Mesenteric fat pad (tissue), 1 donor: ENCODE results near the gene TNS3. TPM values are rescaled to one million over a fixed set of nuclear protein-coding genes. Genes with fewer than 3 reads are reported as not detected.

Source experiments
- DNase-seq: peaks from one replicate; pipeline ENCODE4 v3.0.0-alpha.2; 2020; ENCODE audit warnings: low spot score
- total RNA-seq: library from RNA; stranded (reverse); fragmentation: NEBNext Ultra II Directional; extraction: Animal tissue kit (Norgen Biotek cat#: 25700); gene quantifications from one replicate; pipeline ENCODE4 v1.2.1, GENCODE V29; 2021
- donor health status: DM: yes; HTN: yes; CAD: no.

The TNS3 gene
- total RNA-seq, 1 donor from 2014 or later = 152 TPM

DNA sequence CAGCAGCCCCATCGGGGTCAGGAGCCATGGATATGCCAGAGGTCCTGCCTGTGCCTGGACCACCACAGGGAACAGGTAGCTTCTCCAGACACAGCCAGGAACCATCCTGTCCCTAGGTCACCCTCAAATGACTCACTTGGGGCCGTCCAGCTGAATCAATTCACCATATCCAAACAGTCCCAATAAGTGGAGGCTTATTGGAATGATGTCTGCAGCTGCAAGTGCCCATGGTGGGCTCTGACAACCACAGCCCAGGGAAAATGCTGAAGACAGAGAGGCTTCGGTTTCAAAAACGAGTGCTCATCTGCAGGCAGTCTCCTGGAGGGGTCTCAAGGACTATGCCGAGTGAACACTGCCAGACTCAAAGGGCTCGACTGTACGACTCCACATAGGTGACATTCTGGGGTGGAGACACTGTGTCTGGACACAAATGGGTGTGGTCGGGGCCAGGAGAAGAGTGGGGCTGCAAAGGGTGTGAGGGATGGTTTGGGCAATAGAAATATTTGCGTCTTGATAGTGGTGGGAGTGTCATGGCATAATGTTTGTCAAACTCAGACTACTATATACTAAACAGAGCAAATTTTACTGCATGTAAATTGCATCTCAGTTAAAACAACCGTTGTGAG is 204.8 kb downstream of the TNS3 start:
- DNase-seq = peak; percentile 39

DNA sequence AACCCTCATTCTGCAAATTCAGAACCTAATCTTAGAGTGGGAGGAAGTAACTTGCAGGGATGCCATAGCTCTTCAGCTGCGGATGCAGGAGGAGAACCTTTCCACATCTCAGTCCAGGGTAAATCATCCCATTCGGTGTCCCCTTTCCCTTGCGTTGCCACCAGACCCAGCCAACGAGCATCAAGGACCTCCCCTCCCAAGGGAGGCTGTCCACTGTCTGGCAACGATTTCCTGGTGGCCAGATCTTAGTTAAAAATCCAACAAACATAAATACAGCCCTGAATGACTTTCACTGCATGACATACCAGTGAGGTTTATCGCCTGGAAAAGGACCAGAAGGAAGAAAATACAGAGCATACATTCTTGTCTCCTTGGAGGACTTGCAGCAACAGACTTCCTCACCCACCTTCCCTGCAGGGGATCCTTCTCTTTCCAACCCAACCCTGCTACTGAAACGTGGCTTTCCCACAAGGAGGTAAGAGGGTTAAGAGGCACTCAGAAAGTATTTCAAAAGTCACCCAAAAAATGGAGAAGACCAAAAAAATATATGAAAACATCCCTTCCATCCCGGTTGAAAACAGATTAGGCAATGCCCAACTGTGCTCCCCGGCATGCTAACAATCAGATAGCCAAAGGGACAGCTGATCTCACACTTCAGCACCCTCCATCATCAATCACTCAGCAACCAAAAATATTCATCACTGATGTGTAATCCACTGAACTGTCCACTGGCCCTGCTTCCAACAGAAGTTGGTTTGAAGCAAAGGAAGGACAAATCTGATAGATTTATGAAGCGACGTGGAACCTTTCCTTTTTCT is 206.6 kb downstream of the TNS3 start:
- DNase-seq = peak; percentile 22

DNA sequence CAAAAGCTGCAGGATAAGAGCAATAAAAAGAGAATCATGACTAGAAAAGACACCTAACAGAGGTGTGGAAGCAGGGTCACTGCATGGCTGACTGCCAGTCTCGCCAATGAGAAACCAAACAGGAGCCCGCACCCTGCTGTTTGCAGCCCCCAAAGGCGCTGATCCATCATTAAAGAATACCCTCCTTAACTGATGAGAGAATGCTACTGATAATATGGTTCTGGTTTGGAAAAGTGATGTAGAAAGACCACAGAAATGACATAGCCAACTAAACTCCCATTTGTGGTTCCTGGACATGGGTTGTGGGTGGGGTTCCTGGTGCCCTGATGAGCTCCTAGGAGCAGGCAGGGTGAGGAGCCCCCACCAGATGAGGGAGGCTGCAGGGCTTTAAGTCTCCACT is 207.4 kb downstream of the TNS3 start:
- peak; percentile 24 for DNase-seq

DNA sequence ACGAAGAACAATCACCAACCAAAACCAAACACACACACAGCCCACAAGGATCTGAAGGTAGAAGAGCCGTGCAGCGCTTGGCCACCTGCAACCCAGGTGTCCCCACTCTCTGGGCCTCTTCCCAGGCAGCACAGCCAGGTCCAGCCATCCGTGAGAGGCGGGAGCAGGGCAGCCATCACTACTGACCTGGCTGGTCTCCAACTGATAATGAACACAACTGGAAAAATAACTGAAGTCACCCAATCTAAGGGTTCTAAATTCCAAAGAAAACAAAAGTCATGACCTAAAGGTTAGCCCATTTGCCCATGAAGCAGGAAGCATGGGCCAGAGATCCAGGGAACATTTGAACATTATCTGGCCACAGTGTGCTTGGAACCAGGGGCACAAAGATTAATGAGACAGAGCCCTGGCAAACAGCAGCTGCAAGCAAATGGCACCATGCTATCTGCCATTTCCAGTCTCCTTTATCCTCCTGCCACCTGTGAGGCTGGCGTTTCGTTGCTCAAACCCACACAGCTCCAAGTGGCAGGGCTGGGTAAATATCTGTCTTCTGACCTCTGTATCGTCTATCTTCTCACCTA is 207.9 kb downstream of the TNS3 start:
- no peak for DNase-seq

DNA sequence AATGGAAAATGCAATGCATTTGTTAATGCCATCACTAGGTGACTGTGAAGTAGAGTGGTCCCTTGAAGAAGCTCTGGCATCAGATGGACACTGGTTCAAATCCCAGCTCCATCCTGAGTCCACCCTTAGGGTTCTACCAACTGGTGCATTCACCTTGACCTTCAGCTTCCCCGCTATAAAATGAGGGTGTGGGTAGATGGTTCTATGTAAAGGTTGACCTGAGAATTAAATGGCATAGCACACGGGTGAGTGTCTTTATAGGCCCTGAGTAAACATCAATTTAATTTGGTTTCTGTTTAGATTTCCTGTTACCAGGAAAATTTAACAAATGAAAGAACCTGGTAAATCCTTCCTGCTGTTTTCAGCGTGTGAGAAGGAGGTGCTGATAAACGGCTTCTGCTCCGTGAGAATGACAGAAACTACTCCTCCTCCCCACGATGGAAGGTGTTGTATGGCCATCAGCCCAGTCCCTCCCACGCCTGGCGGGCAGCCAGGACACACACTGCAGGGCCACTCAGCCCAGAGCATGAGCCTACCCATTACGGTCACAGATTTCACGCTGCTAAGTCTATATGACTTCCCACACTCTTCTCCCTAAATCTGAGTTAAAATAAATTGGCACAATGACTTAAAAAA is 210.1 kb downstream of the TNS3 start:
- DNase-seq = no peak

DNA sequence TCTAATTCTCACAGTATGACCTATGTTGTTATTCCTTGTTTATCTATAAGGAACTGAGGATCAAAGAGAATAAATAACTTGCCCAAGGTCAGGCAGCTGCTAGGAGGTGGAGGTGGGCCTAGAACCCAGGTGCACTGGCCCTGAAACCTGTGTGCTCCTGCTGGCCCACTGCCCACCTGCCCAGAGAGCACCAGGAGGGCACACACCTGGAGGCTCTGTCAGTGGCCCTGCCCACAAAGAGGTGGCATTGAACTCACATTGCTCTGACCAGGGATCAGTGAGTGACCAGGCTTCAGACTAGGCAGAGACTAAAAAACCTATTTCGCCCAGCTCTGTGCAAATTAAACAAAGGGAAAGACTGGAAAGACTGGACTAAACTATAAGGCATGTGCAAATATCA is 210.6 kb downstream of the TNS3 start:
- DNase-seq = no peak

DNA sequence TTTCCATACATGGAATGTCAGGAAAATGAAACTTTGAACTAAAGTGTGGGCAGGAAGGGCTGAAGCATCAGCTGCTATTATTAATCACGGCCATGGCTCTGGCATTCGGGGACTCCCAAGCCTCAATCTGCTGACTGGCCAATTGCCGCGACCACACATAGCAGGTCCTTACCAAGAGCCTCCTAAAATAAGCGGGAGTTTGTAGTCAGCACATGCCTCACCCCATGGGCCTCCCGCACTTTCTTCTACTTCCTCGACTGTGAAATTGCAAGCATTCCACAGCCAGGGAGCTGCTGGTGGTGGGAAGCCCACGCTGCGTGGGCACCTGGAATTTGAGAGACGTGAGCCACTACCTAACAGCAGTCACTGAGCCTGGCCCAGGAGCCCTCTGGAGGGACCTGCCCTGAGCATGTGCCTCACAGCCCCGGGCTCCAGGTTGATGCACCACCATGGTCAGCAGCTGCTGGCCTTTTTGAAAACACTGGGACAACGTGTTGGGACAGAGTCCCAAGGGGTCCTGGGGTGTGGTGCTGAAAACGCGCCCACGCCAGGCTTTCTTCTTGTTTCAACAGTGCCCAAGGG is 211.4 kb downstream of the TNS3 start:
- DNase-seq = no peak

DNA sequence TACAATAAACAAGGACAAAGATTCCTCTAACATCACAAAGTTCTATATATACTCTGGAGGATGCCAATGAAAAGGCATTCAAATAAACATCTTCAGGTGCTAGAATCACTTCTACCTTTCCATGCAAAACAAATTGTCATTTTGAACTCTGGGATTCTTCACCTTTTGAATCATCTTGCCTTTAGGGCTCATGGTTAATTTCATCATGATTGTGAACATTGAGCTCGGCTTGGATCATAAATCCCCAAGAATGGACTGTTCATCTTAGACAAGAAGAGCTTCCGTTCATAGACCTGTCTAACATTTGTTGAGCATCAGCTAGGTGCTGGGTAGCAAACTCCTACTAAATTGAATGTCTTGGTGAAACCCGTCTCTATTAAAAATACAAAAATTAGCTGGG is 212.2 kb downstream of the TNS3 start:
- DNase-seq = no peak

DNA sequence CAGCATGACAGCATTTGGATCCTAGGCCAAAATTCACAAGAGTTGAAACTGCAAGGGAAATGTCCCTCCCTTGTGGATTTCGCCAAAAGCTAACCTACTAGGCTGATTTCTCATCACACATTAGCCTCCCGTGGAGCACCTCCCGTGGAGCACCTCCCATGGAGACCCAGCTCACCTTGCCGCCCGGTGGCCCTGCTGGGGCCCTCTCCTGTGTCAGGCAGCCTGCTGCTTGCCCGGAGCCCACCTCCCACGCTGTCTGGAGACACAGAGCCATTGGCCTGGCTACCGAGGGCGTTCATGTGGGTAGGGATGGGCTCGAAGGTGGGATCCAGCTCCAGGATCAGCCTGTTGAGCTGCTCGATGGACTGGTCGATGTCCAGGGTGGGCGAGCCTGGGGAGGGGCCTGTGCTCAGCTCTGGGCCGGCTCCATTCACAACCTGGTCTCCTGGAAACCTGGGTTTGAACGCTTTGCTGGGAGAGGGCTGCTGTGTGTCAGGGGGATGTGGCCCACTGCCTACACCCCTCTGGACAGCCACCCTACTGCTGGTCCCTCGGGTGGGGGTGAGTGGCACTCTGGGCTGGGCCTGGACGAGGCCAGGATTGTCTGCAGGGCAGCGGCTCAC is 213.6 kb downstream of the TNS3 start:
- DNase-seq = no peak

DNA sequence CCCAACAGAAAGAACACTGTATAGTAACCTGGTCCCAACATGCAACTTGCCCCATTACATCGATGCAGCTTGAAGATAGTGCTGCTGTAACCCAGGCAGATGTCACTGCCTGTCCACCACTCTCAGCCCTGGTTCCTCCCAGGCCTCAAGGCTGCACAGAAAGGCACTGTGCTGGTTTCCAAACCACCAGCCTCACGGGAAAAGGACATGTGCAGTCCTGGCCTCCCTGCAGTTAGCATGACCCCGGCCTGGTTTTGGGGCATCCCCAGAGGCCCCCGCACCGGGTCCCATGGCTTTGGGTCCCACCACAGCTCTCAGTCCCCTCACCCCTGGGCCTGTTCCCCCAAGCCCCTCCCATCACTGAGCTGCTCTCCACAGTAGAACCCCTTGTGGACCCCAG is 214.5 kb downstream of the TNS3 start:
- DNase-seq = no peak

DNA sequence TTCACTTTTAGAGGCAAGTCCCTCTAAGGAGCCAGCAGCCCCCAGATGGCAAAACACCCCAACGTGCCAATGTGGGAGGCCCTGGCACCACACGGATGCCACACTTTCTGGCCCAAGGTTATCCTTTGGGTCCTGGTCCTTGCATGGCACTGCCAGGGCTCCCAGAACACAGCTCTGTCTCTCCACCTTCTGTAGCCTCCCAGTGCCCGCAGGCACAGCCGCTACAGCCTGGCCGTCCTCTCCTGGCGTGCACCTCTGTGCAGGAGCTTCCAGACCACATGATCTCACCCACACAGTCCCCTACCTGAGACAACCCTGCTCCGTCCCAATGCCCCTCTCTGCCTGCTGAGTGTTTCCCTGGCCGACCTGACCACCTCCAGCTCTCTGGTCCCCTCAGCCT is 215.0 kb downstream of the TNS3 start:
- no peak for DNase-seq

DNA sequence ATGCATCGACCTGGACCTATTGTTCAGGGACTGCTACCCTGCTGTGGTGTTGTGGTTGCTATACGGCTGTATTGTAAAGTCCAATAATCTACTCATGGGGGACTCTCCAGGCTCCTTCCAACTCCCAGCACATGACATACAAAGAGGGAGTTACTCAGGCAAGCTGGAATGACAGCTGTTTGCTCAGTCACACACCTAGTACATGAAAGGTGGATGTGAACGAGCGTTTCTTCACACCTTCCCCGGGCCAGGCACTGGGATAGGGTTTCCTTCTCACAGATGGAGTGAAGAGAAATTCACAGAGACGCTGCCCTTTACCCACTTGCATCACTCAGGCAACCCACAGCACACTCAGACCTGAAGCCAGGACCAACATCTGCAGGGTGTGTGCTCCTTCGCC is 215.7 kb downstream of the TNS3 start:
- DNase-seq = no peak

DNA sequence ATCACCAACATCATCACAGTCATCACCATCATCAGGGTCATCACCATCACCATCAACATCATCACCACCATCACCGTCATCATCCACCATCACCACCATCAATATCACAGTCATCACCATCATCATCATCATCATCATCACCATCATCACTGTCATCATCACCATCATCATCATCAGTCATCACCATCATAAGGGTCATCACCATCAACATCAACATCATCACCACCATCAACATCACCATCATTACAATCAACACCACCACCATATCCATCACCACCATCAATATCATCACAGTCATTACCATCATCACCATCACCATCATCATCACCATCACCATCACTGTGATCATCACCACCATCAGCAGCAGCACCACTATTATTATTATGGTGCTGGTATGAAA is 218.9 kb downstream of the TNS3 start:
- no peak for DNase-seq

DNA sequence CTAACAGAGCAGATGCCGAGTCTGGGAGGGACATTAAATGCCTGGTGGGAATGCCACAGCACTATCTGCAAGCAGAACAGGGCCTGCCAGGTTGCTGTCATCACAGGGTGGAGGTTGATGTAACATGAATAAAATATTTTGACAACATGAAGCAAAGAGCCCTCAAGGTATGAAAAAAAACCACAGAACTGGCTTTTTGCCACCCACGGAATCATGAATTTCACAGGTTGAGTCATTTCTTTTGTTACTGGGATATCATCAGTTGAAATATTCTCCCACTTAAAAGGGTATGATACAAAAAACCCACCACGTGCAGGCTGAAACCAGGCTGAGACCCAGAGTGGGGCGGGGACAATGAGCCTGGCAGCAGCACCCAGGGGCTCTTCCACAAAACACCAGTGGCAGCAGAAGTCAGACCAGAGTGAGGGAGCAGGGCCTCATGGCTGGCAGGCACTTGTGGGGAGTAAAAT is 220.1 kb downstream of the TNS3 start:
- DNase-seq = peak; percentile 65

DNA sequence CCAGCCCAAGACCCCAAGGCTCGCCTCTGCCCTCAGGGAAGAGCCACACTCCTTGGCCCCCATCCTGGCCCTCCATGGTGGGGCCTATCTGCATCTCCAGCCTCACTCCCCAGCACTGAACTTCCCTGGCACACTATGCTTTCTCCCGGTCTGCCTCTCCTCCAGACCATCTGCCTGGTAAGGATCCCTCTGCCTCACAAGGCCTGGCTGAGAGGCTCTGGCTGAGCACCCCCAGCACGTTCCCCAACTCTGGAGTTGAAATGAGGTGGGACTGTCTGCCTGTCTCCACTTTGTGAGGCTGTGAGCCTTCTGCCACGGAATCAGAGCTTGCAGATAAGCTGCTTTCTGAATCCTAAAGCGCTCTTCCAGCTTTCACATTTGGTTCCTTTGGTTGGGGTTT is 220.7 kb downstream of the TNS3 start:
- DNase-seq = peak; percentile 33

DNA sequence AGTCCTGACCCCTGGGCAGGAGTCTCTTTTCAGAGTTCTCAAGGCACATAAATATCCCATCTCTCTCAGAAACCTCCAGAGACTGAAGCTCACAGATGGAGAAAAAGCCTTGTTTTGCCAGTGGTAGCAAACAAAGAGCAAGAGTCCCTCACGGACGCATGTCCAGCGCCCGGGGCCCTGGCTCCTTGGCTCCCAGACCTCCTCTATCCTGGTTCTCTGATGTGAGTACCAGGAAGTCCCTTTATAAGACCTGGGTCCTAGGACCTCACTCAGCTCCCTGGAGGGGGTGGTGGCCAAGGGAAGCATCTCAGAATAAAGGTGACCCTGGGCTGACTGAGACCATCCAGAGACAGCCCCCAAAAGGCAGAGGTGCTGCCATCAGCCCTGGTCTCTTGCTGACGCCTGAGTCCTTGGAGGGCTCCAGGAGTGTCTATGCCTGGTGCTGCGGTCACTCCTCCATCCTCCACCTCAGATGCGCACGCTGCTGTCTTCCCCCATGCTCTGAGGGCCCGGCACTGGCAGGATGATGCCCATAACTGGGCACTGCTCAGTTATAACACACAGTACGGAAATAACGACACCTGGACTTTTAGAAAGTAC is 221.5 kb downstream of the TNS3 start:
- peak; percentile 64 for DNase-seq

DNA sequence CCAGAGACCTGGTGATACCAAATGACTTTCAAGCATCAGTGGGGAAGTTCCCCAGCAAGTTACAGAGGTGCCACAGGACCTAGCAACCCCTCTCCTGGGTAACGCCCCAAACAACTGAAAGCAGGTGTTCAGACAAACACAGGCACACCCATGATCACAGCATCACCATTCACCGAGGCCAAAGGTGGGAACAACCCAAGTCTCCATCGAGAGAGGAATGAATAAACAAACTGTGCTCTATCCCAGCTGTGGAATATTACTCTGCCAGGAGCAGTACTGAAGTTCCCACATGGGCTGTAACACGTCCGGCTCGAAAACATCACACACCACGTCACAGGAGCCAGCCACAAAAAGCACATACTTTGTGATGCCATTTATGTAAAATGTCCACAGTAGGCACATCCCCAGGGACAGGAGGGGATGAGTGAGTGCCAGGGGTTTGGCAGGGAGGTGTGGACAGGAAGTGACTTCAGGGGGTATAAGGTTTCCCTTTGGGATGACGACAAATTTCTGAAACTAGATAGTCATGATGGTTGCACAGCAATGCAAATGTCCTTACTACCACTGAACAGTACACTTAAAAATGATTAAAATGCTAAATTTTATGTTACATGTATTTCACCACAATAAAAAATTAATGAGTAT is 222.8 kb downstream of the TNS3 start:
- DNase-seq = peak; percentile 49

DNA sequence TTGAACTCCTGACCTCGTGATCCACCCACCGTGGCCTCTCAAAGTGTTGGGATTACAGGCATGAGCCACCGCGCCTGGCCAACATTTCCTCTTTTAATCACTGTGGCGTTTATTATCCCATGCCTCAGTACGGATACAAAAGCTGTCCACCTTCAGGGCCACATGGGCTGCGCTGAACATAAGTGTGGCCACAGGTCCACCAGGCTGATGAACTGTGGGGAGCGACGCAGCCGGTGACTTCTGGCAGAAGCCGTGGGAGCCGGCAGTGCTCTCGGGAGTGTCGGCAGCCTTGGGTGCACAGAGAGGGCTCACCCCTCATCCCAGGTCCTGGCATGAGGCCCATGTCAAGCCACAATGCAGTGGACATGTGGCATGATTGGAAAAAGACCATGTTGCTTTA is 223.6 kb downstream of the TNS3 start:
- DNase-seq = peak; percentile 78

DNA sequence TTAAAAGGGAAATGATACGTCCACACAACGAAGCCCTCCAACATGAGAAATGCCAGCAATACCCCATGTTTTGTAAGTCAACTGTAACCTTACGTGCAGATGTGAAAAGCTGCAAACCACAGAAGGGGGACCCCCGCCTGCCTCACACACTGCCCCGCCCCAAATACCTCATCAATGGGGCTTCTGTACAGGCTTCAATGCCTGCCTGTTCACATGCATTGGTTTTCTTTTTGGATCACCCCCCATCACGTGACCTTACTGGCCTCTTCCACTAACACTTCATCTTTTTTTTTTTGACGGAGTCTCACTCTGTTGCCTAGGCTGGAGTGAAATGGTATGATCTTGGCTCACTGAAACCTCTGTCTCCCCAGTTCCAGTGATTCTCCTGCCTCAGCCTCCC is 224.0 kb downstream of the TNS3 start:
- peak; percentile 14 for DNase-seq

DNA sequence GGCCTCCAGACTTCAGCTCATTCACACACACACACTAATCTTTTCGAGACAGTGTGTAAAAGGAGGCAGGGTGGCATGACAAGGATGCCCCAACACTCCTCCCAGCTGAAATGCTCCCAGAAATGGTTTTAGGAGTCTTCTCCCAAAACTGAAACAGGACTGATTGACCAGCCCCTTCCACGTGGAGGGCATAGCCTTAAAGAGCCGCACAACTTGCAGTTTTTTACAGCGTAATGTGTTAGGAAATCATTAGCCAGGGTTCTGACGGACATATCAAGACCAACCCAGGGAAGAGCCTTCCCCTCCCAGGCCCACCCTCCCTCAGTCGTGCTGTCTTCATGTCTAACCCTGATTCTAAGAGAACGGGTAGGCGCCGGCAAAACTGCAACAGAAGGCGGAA is 224.6 kb downstream of the TNS3 start:
- peak; percentile 37 for DNase-seq
